Measurements from ENCODE around the gene LPIN1.

- TF ChIP-seq CTCF (IDR thresholded peaks at IDR 0.05; ENCODE audit: low read depth, low read length) (no peak), POLR2A (IDR thresholded peaks at IDR 0.05; ENCODE audit: extremely low read depth, insufficient read length) (no peak)
Observed at GRCh38 chr2:11833601-11834000, 87.2 kb downstream of the LPIN1 start.

Measured in NB4 (cell line).